Heart left ventricle (tissue), 13 donors: Measurements from ENCODE around the gene MAST3.

ENCODE experiments used
- CTCF ChIP-seq, 12 donors: fragments of 200-600 bp; sonication (generic) in 4 of 12; IDR thresholded peaks; one replicate each; pipeline versions ENCODE4 v1.5.0 to v1.8.0; 2018 to 2022; ENCODE audit warnings: antibody characterized with exemption in 12 of 12, mild to moderate bottlenecking in 5 of 12
- POLR2A ChIP-seq, 2 donors: fragments of 450-650 bp; IDR thresholded peaks; one replicate each; pipeline ENCODE4 v1.6.1; 2017; ENCODE audit warnings: antibody characterized with exemption in 2 of 2, mild to moderate bottlenecking in 2 of 2, moderate library complexity in 2 of 2
- donor health status: ischemic (EF 13 %, LVEDD 7.1; RV severe dilation, severe dysfunction).
- donor health status: DM: no; HTN: yes; CAD: no.
- donor health status: DM: no; HTN: no; CAD: no.
- donor health status: ischemic (EF 25% LVEDD 6.9; RV normal size, moderate dysfunction).
- donor health status: ischemic (EF 25% LVEDD 5.7; RV mildly dilated, moderate dysfunction).
- donor health status: ischemic (EF 35%, LVEDD 5.7; RV mildly dilated, moderate dysfunction).
- donor health status: nonischemic (EF 11% LVEDD 7.7; RV severe dilation, severe dysfunction).
- donor health status: DM: yes; HTN: yes; CAD: no.
- donor health status: PGD.
- donor health status: ischemic (EF 29% LVEDD 5.4; RV normal size, mild dysfunction).
- donor health status: nonischemic (EF 23%, LVEDD 6.1; RV moderate dilation, normal function).

GRCh38 chr19:18164072-18164471 lies 66.5 kb downstream of the MAST3 start:
- TF ChIP-seq POLR2A (IDR thresholded peaks at IDR 0.05), result no peak
- TF ChIP-seq CTCF (IDR thresholded peaks at IDR 0.05), result no peak
